GM19395 (cell line): Measurements from ENCODE around the gene HOTAIR.
A peak's percentile ranks its signal among the peaks of the same experiment; 100 is the strongest.

Experiments
- ATAC-seq: cut with Tn5 transposase; IDR thresholded peaks from one replicate; pipeline ENCODE4 v1.9.1; 2021; ENCODE audit warnings: mild to moderate bottlenecking, moderate library complexity; ENCODE audit not compliant: unreplicated experiment

The HOTAIR gene

DNA sequence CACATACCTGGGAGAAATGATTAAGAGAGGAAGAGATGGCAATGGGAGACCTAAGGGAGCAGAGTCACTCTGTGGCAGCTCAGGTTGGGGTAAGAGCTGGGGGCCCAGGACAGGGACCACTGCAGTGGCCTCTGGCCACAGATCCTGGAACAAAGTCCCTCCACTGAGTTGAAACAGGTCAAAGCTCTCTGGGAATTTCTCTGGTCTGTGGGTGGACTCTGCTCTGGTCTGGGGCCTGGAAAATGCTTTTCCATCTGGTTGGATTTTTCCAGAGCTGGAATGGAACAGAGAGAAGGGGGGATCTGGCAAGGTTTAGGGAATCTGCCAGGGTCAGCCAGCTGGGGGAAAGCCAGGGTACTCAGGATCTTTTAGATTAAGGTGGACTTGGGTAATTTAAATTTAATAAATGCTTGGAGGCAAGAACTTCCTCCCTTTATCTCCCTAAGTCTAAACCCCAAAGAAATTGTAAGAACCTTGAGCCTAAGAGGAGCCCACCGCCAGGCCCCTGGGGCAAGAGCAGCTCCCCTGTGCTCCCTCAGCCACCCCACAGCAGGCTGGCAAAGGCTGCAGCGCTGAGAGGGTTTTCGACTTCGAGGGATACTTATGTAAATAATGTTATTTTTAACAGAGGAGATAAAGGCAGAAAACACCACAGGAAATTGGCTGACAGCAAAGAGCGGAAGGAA lies 13.9 kb upstream of the HOTAIR start:
- ATAC-seq = no peak

DNA sequence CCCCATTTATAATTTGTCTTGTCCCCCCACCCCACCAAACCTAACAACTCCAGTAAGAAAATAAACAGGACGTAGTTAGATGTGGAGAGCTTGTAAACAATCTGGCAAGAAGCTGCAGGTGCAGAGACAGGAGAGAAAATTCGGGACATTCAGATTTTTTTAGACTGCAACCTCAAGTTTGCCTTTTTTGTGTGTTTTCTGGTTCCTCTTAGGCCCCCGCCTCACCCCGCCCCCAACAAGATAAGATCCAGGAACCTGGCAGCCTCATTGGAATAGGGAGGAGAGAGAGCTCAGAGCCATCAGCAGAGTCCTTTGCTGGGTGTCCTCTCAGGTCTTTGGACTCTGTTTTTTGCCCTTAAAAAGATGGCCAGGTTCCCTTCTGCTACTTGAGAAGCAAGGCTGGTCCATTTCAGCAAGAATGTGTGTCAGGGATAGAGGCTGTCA lies 13.1 kb upstream of the HOTAIR start:
- ATAC-seq = no peak

DNA sequence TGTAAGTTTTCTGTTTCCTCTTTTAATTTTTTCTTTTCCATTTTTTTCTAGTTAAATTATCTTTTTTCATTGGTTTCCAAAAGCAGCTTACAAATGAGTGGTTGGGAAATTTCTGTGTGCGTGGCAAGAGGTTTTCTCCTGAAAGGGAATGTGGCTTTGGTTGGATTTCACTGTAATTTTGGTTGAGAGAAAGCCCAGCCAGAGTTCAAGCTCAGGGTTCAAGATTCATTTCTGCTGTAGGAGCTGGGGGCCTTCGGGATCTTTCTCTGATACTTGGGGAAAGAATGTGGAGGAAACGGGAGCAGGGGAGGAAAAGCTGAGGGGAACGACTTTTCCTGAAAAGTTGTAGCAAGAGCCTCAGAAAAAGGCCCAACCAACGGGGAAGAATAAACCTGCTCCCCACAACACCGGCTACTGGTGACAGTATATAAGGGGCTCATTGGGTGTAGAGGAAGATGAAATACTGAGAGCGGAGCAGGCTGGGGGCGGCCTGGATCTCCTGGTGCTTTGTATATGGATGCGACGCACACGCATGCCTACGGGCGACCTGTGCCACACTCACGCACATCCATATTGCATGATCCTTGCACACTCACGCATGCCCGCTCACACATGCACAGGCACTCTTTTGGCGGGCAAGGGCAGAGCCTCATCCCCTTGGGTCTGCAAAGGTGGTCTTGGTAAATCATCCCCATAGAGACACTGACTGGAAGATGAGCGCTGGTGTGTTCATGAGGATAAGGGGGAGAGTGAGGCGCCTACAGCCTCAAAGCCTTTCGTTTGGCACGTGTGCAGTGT lies 12.1 kb upstream of the HOTAIR start:
- ATAC-seq = no peak

DNA sequence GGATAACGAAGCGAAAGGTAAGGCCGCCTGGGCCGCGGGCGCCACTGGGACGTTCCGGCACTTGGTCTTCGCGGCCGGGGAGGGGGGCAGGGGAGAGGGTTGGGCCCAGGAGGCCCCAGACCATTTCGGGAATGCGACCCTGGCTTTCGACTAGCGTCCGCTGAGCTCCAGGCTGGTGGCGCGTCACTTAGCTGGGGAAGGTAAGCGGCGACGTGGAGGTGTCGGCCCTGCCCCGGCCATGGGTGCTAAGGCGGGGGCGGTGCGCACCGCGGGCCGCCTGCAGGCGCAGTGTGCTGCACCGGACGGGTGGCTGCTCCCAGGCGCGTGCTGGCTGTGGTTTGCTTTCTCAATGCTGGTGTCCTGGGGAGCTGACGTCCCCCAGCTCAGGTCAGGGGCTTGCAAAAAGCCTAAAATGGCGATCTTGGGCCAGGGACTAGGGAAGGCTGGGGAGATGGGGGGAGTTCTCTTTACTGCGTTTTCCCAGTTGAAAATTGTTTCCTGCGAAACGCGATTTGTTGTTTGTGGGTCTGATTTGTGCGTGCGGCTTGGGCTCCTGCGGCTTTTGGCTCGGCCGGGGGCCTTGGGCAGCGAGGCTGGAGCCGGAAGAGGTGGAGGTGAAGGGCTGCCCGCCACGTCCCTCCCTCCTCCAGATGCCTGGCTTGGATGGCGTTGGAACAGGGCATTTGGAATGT lies 11.4 kb upstream of the HOTAIR start:
- ATAC-seq = no peak

DNA sequence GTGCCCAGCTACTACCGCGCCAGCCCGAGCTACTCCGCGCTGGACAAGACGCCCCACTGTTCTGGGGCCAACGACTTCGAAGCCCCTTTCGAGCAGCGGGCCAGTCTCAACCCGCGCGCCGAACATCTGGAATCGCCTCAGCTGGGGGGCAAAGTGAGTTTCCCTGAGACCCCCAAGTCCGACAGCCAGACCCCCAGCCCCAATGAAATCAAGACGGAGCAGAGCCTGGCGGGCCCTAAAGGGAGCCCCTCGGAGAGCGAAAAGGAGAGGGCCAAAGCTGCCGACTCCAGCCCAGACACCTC lies 10.9 kb upstream of the HOTAIR start:
- no peak for ATAC-seq

DNA sequence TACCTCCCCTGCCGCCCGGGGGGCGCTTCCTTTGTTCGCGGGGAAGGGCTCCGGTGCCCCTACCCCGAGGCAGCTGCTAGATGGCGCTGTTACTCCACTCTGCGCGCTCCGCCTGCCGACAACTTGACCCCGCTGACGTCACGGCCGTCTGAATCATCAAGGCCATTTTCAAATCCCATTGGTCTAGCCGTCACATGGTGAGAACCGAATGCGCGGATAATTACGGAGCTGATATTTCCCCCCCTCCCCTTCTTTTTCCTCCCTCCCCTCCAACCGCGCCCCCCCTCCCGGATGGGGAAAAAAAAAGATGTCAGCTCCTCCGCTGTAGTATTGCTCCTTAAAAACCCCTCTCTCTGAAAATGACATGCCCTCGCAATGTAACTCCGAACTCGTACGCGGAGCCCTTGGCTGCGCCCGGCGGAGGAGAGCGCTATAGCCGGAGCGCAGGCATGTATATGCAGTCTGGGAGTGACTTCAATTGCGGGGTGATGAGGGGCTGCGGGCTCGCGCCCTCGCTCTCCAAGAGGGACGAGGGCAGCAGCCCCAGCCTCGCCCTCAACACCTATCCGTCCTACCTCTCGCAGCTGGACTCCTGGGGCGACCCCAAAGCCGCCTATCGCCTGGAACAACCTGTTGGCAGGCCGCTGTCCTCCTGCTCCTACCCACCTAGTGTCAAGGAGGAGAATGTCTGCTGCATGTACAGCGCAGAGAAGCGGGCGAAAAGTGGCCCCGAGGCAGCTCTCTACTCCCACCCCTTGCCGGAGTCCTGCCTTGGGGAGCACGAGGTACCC lies 10.3 kb upstream of the HOTAIR start, which contains the start of gene HOXC10:
HOXC10 (plus strand) TSS at position 246 of the 791 bp plus-strand sequence; CDS start at position 360, 114 bp downstream.
- ATAC-seq = peak; percentile 61

DNA sequence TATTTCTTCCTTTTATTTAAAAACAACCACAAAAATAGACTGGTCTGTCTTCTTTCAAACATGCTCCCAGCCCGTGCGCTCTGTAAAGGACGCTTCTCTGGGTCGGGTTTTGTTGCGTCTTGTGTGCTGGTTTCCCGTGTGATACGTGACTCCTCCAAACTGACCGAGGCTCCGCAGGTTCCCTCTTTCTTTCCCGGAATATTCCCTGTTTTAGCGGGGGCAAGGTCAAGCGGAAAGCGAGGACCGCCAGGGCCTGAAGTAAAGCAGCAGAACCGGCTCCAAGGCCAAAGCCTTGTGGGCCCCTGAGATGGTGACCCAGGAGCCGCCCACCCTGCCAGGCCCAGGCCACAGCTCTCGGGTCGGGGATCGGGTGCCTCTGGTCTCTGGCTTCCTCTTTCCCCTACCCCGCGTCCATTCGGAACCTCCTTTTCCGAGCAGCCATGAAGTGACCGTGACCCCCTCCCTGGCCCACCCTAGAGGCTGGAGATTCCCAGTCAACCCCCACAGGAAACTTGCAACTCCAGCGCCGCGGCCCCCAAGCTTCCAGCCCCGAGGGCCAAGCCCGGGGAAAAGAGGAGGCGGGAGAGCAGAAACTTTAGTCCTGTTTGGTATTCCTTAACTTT lies 9.3 kb upstream of the HOTAIR start:
- ATAC-seq = no peak

DNA sequence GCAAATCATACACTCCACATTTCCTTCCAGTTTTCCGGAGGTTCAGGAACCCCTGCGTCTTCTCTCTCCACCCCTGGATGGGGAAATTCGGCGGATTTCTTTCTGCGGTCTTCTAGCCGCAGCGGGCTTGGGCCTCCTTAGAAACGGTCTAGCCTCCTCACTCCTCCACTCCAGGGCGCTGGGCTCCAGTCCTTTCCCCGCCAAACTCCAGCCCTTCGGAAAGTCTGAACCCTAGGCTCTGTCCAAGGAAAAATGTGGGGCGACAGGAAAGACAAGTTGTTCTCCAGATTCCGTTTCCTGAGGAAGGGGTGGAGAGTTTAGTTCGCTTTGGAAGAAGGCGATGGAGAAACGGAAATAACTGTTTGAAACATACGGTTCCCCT lies 8.8 kb upstream of the HOTAIR start:
- ATAC-seq = no peak

DNA sequence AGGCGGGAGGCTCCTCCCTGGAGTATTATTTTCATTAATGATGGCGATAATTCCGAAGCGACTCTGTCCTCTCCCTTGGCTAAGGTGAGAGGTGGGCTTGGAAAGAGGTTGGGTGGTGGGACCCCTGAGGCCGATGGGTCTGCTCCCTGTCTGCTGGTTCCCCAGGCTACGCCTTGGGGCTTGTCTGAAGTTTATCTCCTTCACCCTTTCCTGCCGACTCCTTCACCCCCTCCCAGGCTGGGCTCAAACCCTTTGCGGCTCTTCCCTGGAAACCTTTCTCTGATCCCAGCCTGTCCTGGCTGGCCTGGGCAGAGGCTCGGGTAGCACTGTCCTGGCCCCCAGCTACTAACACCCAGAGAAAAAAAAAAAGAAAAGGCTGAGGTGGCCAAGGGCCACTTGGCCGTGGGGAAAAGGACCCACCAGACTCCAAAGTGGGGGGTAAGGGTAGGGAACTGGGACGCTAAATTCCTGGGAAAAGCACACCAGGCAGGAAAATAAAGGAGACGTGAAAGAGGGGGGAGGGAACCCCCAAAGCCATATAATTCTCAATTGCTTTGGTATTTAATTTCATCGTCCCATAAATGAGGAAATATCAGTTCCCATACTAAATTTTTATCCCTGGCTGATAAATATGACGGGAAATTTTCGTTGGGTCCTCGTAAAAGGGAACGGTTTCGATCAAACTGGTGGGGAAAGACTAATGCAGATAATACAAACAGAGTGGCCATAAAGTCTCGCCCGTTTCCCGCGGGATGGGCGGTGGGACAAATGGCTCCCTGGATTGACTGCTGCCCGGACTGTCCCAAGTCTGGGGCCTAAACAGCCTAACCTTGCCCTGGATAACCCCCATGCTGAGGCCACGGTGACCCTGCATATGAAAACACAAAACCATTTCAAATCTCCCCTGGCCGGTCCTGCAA lies 8.2 kb upstream of the HOTAIR start:
- ATAC-seq = no peak

DNA sequence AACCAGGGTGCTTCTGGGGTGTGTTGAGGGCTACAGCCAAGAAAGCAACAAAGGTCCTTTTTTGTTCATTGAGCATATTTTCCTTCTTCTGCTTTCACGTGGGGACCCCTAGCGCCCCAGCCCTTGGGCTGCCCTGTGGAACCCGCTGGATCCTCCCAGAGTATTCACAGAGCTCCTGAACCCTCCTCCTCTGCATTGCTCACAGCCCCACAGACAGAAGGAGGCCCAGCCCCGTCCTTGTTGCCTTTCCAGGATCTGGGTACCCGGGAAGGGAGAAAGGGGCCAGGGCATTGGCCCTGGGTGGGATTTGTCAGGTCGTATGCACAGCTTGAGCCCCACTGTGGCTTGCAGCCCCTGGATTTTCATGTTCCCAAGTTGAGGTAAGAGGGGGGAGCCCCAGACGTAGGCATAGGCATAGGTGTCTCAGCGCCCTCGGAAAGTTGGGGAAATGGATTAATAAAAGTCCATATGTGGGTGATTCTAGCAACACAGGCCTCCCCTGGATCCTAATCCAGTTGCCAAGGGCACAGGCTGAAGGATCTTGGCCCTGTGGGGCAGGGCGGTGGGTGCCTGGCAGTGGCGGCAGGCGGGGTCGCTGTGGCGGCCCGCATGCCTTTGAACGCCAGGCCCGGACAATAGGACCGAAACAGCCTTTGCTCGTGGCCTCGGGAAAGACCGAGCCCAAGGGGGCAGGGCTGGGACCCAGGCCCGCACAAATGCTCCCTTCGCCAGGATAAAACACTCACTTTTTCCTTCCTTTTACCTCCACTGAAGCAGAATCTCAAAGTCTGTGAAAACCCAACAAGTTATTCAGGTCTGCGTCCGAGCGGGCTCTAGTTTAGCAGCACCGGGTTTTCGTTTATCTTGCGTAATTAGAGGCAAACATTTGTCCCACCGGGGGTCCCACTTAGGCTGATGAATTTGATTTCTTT lies 7.1 kb upstream of the HOTAIR start:
- ATAC-seq = no peak

DNA sequence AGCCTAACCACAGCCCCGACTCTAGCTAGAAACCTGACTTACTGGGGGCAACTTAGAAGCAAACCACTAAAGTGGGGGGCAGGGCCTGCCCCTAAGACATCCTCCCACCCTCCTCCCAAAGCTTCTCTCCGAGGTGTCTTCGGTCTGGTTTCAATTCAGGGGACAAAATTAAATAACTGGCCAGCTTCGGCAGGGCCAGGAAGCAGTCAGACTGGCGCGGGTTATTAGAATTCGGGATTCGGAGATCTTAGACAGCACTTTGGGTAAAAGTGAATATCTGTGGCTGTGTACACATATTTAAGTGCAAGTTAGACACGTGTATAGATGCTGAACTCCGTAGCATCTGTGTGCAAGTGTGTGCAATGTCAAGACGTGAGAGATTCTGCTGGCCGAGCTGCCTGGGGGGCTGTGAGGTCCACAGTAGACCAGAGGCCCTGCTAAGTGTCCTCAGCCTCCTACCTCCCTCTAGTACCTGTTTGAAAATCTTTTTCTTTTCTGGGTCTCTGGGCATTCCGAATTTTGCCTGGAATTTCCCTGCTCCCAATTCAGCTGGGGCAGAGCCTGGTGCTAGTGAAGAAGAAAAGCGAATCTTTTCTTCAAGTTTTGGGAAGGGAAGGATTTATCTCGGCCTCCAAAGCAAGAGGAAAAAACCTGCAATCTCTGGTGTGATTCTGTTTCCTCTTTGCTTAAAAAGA lies 6.2 kb upstream of the HOTAIR start:
- no peak for ATAC-seq

DNA sequence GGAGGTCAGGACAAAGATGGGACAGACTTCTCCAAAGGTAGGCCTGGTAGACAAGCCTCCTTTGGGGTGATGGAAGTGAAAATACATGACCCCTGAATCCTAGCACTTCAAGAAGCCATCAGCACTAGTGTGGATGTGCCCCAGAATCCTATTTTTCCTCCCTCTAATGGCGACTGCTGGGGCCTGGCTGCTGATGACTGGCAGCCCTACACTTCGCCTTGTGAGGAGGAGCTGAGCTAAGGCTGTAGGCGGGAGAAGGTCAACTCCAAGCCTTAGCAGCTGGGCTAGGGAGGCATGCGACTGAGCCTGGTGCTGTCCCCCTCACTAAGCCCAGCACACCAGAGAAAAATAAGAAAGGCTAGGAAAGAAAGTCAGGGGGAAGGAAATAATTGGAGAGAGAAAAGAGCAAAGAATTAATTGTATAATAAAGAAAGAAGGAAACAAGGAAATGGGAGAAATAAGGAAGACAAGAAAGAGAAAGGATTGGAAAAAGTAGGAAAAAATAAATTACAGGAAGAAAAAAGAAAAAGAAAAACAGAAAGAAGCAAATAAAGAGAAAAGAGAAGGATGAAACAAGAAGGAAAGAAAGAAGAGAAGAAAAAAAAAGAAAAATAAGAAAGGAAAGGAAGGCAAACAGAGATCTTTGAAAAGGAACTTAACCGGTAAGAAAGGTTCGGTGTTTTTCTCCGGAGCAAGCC lies 5.5 kb upstream of the HOTAIR start:
- no peak for ATAC-seq

DNA sequence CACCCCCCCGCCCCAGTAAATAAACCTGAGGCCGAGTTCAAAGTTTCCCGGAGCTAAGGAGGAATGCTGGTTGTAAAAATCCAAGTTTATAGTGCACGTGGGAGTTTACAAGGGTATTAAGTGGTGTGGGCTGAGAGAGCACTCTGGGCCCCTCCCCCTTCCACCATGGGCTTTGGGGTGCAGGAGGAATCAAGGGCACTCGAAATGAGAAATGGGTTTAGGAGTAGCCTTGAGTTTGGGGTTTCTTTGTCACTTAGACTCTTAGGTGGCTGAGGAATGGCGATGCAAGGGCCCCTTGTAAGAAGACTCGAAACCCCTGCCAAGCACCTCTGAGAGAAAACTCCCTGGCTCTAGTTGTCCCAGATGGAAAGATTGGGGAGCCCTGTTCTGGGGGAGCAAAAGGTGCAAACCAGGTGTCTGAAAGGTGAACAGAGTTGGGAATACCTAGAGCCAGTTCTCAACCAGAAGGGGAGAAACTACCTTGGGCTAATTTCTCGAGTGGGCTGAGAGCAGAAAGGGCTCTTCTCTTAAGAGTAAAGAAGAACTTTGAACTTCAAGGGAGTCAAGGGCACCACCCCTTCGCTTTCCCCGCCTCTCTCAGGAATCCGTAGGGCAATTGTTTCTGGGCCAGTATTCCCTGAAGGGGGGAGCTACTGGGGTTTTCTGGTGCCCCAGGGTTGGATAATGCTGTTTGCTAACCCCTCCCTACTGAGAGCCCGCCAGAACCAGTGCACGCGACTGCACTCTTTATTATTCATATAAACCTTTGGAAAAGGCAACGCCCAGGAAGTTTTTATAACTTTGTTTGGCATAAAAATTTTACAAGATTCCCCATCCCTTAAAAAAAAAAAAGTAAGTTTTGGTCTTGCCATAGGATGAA lies 4.0 kb upstream of the HOTAIR start:
- ATAC-seq = no peak

DNA sequence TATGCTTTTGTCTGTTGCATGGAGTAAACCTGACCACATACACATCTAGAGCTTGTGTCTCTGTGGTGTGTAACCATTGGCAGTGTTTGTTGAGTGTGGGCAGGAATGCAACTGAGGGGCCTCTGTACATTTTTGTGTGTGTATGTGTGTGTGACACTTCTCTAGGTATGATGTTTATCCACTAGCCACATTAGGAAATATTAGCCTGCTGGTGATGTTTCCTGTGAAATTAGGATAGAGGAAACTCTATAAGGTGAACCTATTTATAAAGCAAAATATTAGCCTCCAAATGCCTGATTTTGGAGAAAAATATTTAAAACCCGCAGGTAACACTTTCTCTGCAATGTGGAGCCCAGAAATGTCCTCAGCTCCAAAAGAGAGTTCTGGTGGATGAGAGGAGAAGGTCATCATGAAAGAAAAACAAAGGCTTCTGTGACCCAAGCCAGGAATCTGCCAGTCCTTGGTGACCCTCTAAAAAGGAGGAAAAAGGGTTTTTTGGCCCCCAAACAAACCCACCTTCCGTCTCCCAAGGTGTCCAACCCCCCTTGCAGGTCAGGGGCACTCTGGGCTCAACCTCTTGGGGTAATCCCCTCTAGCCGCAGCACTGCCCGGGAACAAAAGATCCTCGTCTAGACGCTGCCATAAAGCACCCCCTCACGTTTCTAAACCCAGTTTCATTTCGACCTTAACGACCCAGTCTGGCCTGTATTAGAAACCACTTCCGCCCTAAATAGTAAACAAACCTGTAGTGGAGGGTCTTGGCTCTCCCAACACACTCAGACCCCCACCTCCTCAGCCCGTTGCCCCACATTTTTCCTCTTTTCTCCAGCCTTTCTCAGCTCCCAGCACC lies 3.1 kb upstream of the HOTAIR start:
- no peak for ATAC-seq

DNA sequence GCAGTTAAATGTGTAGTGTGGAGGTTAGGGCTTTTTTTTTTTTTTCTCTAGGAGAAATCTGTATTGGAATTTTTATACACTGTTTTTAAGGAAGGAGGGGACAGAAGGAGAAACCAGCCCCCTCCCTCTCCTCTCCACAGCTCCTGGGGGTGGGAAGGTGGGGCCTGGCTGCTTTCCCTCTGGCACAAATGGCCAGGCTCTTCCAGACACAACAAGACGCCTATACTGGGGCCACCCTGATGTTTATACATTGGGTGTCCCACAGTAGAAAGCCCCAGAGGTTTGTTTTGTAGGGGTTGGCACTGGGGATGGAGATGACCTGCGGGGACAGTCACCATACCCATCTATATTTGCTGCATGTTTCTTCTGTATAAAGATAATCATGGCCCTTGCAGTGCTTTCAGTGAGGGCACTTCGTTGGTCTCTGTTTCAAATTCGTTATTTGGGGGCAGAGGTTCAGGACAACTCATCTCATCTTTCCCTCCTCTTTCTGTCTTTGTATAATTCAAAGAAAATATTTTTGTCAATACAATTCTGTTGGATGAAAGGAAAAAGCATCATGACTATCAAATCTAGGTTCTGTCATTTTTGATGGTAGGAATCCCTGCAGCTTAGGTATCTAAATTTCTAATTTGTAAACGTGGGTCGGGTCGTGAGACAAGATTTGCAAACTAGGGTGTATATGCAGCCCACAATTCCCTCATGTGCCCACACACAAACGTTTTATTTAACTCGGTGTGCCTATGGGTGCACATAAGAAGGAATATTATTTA lies 2.3 kb upstream of the HOTAIR start:
- ATAC-seq = no peak
